ENCODE measurements around the gene HDHD5.

GRCh38 chr22:17106785-17107546 lies 52.1 kb downstream of the HDHD5 start:
- no peak for TF ChIP-seq CTCF (conservative IDR thresholded peaks at IDR 0.05 in 1 of 2, IDR thresholded peaks at IDR 0.05 in 1 of 2; ENCODE audit: extremely low read depth in 1 of 2, insufficient read depth in 1 of 2, low read depth in 1 of 2, low read length in 2 of 2)
- TF ChIP-seq EZH2 (IDR thresholded peaks at IDR 0.05; ENCODE audit: borderline replicate concordance, low read length): no peak

All from mammary epithelial cell (primary cell).